Heart left ventricle (tissue), 13 donors: ENCODE measurements around the gene MPRIP.

Experiments used
- POLR2A ChIP-seq, 2 donors: fragments of 450-650 bp; IDR thresholded peaks; one replicate each; pipeline ENCODE4 v1.6.1; 2017; ENCODE audit warnings: antibody characterized with exemption in 2 of 2, mild to moderate bottlenecking in 2 of 2, moderate library complexity in 2 of 2
- TF ChIP-seq, protein P1 (sequence below), 12 donors: fragments of 200-600 bp; sonication (generic) in 4 of 12; IDR thresholded peaks; one replicate each; pipeline versions ENCODE4 v1.5.0 to v1.8.0; 2018 to 2022; ENCODE audit warnings: antibody characterized with exemption in 12 of 12, mild to moderate bottlenecking in 5 of 12
- donor health status: ischemic (EF 13 %, LVEDD 7.1; RV severe dilation, severe dysfunction).
- donor health status: DM: no; HTN: yes; CAD: no.
- donor health status: DM: no; HTN: no; CAD: no.
- donor health status: ischemic (EF 25% LVEDD 6.9; RV normal size, moderate dysfunction).
- donor health status: ischemic (EF 25% LVEDD 5.7; RV mildly dilated, moderate dysfunction).
- donor health status: ischemic (EF 35%, LVEDD 5.7; RV mildly dilated, moderate dysfunction).
- donor health status: nonischemic (EF 11% LVEDD 7.7; RV severe dilation, severe dysfunction).
- donor health status: DM: yes; HTN: yes; CAD: no.
- donor health status: PGD.
- donor health status: ischemic (EF 29% LVEDD 5.4; RV normal size, mild dysfunction).
- donor health status: nonischemic (EF 23%, LVEDD 6.1; RV moderate dilation, normal function).

- TF ChIP-seq, protein P1, sequence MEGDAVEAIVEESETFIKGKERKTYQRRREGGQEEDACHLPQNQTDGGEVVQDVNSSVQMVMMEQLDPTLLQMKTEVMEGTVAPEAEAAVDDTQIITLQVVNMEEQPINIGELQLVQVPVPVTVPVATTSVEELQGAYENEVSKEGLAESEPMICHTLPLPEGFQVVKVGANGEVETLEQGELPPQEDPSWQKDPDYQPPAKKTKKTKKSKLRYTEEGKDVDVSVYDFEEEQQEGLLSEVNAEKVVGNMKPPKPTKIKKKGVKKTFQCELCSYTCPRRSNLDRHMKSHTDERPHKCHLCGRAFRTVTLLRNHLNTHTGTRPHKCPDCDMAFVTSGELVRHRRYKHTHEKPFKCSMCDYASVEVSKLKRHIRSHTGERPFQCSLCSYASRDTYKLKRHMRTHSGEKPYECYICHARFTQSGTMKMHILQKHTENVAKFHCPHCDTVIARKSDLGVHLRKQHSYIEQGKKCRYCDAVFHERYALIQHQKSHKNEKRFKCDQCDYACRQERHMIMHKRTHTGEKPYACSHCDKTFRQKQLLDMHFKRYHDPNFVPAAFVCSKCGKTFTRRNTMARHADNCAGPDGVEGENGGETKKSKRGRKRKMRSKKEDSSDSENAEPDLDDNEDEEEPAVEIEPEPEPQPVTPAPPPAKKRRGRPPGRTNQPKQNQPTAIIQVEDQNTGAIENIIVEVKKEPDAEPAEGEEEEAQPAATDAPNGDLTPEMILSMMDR (IDR thresholded peaks at IDR 0.05) = no peak
- TF ChIP-seq POLR2A (IDR thresholded peaks at IDR 0.05) = no peak
Observed at GRCh38 chr17:17093764-17094163, 51.5 kb downstream of the MPRIP start.
